GM12878 (cell line): Measurements from ENCODE around the gene SHLD1. TPM values are rescaled to one million over a fixed set of nuclear protein-coding genes. Genes with fewer than 3 reads are reported as not detected.

ENCODE experiments used
- ATAC-seq: fragments of 200-7000 bp; cut with Tn5 transposase; 3 replicates; pipeline ENCODE4 v1.9.1; 2020; ENCODE audit warnings: mild to moderate bottlenecking, moderate library complexity
- BruUV-seq: library from RNA; stranded (reverse); fragments of 400-500 nt; replicated peaks from 2 replicates; lab custom pipeline; 2021; lab: Mats Ljungman, UMichigan
- CTCF ChIA-PET: fragments of 300-600 bp; sonication (Branson Sonifier 250); formaldehyde crosslinking; extraction: SDS; loops from one replicate; lab custom pipeline; 2021; ENCODE audit warnings: inconsistent platforms; lab: Yijun Ruan, JAX
- POLR2A ChIA-PET: fragments of 350-600 bp; formaldehyde crosslinking; extraction: SDS; loops from one replicate; lab custom pipeline; 2021; ENCODE audit warnings: inconsistent platforms; lab: Charles Lee
- RAD21 ChIA-PET: fragments of 300-600 bp; sonication (Branson Sonifier 250); formaldehyde crosslinking; loops from one replicate; lab custom pipeline; 2023; ENCODE audit warnings: antibody characterized with exemption; ENCODE audit not compliant: unreplicated experiment; lab: Charles Lee
- SMC1A ChIA-PET: fragments of 300-600 bp; sonication (Branson Sonifier 250); formaldehyde crosslinking; loops from one replicate; lab custom pipeline; 2023; ENCODE audit not compliant: unreplicated experiment, uncharacterized antibody; lab: Charles Lee
- DNase-seq: peaks from one replicate; pipeline ENCODE4 v3.0.0-alpha.2; 2011; ENCODE audit warnings: low read depth, low spot score
- FAIRE-seq: peaks from 3 replicates; lab custom pipeline; 2011; peaks lifted over from hg19 to GRCh38; lab: Jason Lieb, UNC
- H2AFZ ChIP-seq: 2 replicates; pipeline ENCODE4 v1.6.0; 2011; ENCODE audit warnings: low read depth, low read length, control low read depth; ENCODE audit not compliant: control insufficient read depth
- H3K27ac ChIP-seq: 2 replicates; pipeline ENCODE4 v1.5.1; 2011; ENCODE audit warnings: control low read depth; ENCODE audit not compliant: control insufficient read depth, insufficient read depth
- H3K27me3 ChIP-seq, 2 experiments: replicated peaks in 1 of 2; 2 replicates each; pipeline versions ENCODE4 v1.6.0 to v1.6.1; 2011; ENCODE audit warnings: low read length in 1 of 2; ENCODE audit not compliant: control insufficient read depth in 2 of 2, insufficient read depth in 2 of 2
- H3K36me3 ChIP-seq, 2 experiments: 2 replicates each; pipeline ENCODE4 v1.5.1; 2011; ENCODE audit warnings: low read length in 1 of 2; ENCODE audit not compliant: control insufficient read depth in 2 of 2, insufficient read depth in 2 of 2
- H3K4me1 ChIP-seq: 2 replicates; pipeline ENCODE4 v1.6.1; 2011; ENCODE audit warnings: mild to moderate bottlenecking, low read length, moderate library complexity, mixed read lengths; ENCODE audit not compliant: control insufficient read depth, insufficient read depth
- H3K4me2 ChIP-seq: 2 replicates; pipeline ENCODE4 v1.6.0; 2011; ENCODE audit warnings: control low read depth; ENCODE audit not compliant: control insufficient read depth, insufficient read depth
- H3K4me3 ChIP-seq: fragments of 200-600 bp; sonication (generic); 2 replicates; pipeline ENCODE4 v1.5.1; 2016
- H3K79me2 ChIP-seq: 2 replicates; pipeline ENCODE4 v1.6.0; 2011; ENCODE audit warnings: low read length; ENCODE audit not compliant: control insufficient read depth, insufficient read depth
- H3K9ac ChIP-seq: 2 replicates; pipeline ENCODE4 v1.8.0; 2011; ENCODE audit warnings: low read length, control low read depth, mixed read lengths; ENCODE audit not compliant: control insufficient read depth, insufficient read depth
- H3K9me3 ChIP-seq: replicated peaks from 3 replicates; pipeline ENCODE4 v1.5.1; 2011; ENCODE audit warnings: mild to moderate bottlenecking, low read length; ENCODE audit not compliant: control insufficient read depth, insufficient read depth
- H4K20me1 ChIP-seq: 2 replicates; pipeline ENCODE4 v1.6.0; 2011; ENCODE audit not compliant: control insufficient read depth, insufficient read depth
- CUX1 ChIP-seq: IDR thresholded peaks from 2 replicates; pipeline ENCODE4 v1.6.1; 2012; ENCODE audit warnings: improper control_type of control experiment, low read depth, low read length; ENCODE audit not compliant: insufficient replicate concordance
- EED ChIP-seq: sonication (generic); IDR thresholded peaks from 2 replicates; pipeline ENCODE4 v1.6.1; 2016; ENCODE audit warnings: antibody characterized with exemption, low read depth
- EP300 ChIP-seq, 2 experiments: fragments of 150-350 bp in 1 of 2; IDR thresholded peaks; 2 replicates each; pipeline ENCODE4 v1.6.1; 2011 to 2012; ENCODE audit warnings: low read depth in 2 of 2, low read length in 2 of 2, borderline replicate concordance in 1 of 2, improper control_type of control experiment in 1 of 2, inconsistent platforms in 1 of 2; ENCODE audit not compliant: control insufficient read depth in 1 of 2
- JUNB ChIP-seq: IDR thresholded peaks from 2 replicates; pipeline ENCODE4 v1.6.1; 2016; ENCODE audit warnings: antibody characterized with exemption, mild to moderate bottlenecking
- MXI1 ChIP-seq: fragments of 150-350 bp; IDR thresholded peaks from 2 replicates; pipeline ENCODE4 v1.6.1; 2011; ENCODE audit warnings: low read depth, mild to moderate bottlenecking, inconsistent platforms, low read length, improper control_type of control experiment
- in situ Hi-C: fragments of 300-500 bp; cut with MboI; formaldehyde crosslinking; loops from 9 replicates; pipeline ENCODE4 v1.14.3; 2018; ENCODE audit warnings: mixed read lengths
- intact Hi-C: fragments of 100-400 bp; cut with micrococcal nuclease; formaldehyde crosslinking; loops from one replicate; pipeline ENCODE4 v1.14.2; 2022; ENCODE audit not compliant: unreplicated experiment
- polyA plus RNA-seq, 11 experiments: library from polyadenylated mRNA; depleted of rRNA in 4 of 11; unstranded in 6 of 11; stranded (reverse) in 5 of 11; fragments of >200 nt; fragmentation: Nextera tagmentation in 4 of 11; fragmentation: Illumina TruSeq in 1 of 11; extraction: Ambion mirVana in 4 of 11; extraction: Trizol in 1 of 11; gene quantifications; 1 replicate in 1 of 11; 2 replicates in 10 of 11; pipeline versions ENCODE4 v1.2.1 to v1.2.3, GENCODE V29; 2011 to 2016; ENCODE audit warnings: inconsistent platforms in 2 of 11, missing spikeins in 2 of 11, low read depth in 1 of 11
- total RNA-seq, 4 experiments: library from RNA; depleted of rRNA in 3 of 4; stranded (reverse); fragments of >200 nt in 3 of 4; fragmentation: Illumina TruSeq in 1 of 4; extraction: Trizol in 1 of 4; gene quantifications; 2 replicates each; pipeline versions ENCODE4 v1.2.1 to v1.2.3, GENCODE V29; 2013 to 2021

SHLD1 gene
- total and polyA plus RNA-seq, 10 of the 15 experiments (the other 5 are each of a cell fraction or from before 2014, with no cell fraction given), result 10.8 to 70.9 (median 25.4) TPM

GRCh38 chr20:5833309-5833941 is 83.2 kb downstream of the SHLD1 start (continued):
- TF ChIP-seq CUX1, result no peak
- no peak for TF ChIP-seq MXI1
- no peak for TF ChIP-seq EP300 (IDR thresholded peaks at IDR 0.05; ENCODE audit: borderline replicate concordance in 1 of 2, control insufficient read depth in 1 of 2, low read depth in 2 of 2, low read length in 2 of 2)

- Histone ChIP-seq H3K4me1 (no peaks in the 10 kb centered on the region), H3K27ac (no peak overlapping the region), H3K79me2 (no peaks in the 10 kb centered on the region), H3K36me3 (no peaks in the 10 kb centered on the region), H3K4me2 (no peak overlapping the region), H2AFZ (no peak overlapping the region), H4K20me1 (no peaks in the 10 kb centered on the region), H3K9me3 (no peaks in the 10 kb centered on the region; the same call in 2 of the 3 replicates), H3K9ac (no peak overlapping the region), H3K4me3 (no peak overlapping the region), H3K27me3 (no peaks in the 10 kb centered on the region)
- ATAC-seq (no peak), FAIRE-seq (no peak), DNase-seq (no peak)
- RAD21 ChIA-PET, result no interaction called here
- intact Hi-C loops, result no loop called here
- TF ChIP-seq JUNB, result no peak
- TF ChIP-seq EED, result no peak
- no TSS peak for BruUV-seq
- POLR2A ChIA-PET, result interaction anchor here (0.6 kb wide), 1 partner anchor 18 kb away, joined by 3 read pairs; no protein-coding TSS in a partner anchor
- CTCF ChIA-PET, result interaction anchor here (1.4 to 1.6 kb wide), 2 partner anchors 10 to 27 kb away, joined by 3 to 4 read pairs; no protein-coding TSS in a partner anchor
- in situ Hi-C loops, result no loop called here
- SMC1A ChIA-PET, result interaction anchor here (1.1 to 1.8 kb wide), 5 partner anchors 8 to 299 kb away, joined by 3 to 7 read pairs (median 4); no protein-coding TSS in a partner anchor
These were observed 84.3 kb downstream of the SHLD1 start for GRCh38 chr20:5834436-5835005.
